Measurements from ENCODE around the gene UNC5A. TPM values are rescaled to one million over a fixed set of nuclear protein-coding genes. Genes with fewer than 3 reads are reported as not detected.

UNC5A gene
- total and polyA plus RNA-seq, 9 of the 15 experiments (the other 6 are each of a cell fraction or from before 2014, with no cell fraction given) = not detected

DNA sequence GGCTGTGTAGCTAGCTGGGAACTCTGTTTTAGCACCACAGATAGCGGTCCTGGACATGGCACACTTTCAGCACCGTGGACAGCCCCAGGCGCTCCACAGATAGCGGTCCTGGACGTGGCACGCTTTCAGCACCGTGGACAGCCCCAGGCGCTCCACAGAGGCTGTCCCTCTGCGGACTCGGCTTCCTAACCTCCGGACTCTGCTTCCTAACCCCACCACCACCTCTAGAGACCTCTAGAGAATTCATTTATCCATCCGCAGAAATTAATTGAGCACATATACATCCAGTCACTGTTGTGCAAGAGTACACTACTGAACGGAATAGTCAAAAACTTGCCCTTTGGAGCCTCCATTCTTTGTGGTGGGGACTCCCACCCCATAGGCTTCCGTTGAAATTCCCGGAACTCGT is 27.4 kb downstream of the UNC5A start (continued):
- TF ChIP-seq, protein P1, sequence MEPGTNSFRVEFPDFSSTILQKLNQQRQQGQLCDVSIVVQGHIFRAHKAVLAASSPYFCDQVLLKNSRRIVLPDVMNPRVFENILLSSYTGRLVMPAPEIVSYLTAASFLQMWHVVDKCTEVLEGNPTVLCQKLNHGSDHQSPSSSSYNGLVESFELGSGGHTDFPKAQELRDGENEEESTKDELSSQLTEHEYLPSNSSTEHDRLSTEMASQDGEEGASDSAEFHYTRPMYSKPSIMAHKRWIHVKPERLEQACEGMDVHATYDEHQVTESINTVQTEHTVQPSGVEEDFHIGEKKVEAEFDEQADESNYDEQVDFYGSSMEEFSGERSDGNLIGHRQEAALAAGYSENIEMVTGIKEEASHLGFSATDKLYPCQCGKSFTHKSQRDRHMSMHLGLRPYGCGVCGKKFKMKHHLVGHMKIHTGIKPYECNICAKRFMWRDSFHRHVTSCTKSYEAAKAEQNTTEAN (CRISPR knock-in tag; IDR thresholded peaks at IDR 0.05) = peak; percentile 98
- TF ChIP-seq HOXB6 (CRISPR knock-in tag; IDR thresholded peaks at IDR 0.05; ENCODE audit: borderline replicate concordance) = no peak
- TF ChIP-seq ZNF253 (CRISPR knock-in tag; conservative IDR thresholded peaks at IDR 0.05) = no peak
- no peak for TF ChIP-seq ZNF76 (CRISPR knock-in tag; IDR thresholded peaks at IDR 0.05; ENCODE audit: borderline replicate concordance)
- TF ChIP-seq, protein P2, sequence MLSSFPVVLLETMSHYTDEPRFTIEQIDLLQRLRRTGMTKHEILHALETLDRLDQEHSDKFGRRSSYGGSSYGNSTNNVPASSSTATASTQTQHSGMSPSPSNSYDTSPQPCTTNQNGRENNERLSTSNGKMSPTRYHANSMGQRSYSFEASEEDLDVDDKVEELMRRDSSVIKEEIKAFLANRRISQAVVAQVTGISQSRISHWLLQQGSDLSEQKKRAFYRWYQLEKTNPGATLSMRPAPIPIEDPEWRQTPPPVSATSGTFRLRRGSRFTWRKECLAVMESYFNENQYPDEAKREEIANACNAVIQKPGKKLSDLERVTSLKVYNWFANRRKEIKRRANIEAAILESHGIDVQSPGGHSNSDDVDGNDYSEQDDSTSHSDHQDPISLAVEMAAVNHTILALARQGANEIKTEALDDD (IDR thresholded peaks at IDR 0.05) = no peak
- no peak for TF ChIP-seq TRIM28 (IDR thresholded peaks at IDR 0.05)
- TF ChIP-seq, protein P3, sequence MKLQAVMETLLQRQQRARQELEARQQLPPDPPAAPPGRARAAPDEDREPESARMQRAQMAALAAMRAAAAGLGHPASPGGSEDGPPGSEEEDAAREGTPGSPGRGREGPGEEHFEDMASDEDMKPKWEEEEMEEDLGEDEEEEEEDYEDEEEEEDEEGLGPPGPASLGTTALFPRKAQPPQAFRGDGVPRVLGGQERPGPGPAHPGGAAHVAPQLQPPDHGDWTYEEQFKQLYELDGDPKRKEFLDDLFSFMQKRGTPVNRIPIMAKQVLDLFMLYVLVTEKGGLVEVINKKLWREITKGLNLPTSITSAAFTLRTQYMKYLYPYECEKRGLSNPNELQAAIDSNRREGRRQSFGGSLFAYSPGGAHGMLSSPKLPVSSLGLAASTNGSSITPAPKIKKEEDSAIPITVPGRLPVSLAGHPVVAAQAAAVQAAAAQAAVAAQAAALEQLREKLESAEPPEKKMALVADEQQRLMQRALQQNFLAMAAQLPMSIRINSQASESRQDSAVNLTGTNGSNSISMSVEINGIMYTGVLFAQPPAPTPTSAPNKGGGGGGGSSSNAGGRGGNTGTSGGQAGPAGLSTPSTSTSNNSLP (IDR thresholded peaks at IDR 0.05; ENCODE audit: borderline replicate concordance, low read depth, low read length) = no peak
- TF ChIP-seq HDGF (IDR thresholded peaks at IDR 0.05) = no peak
- TF ChIP-seq, protein P4, sequence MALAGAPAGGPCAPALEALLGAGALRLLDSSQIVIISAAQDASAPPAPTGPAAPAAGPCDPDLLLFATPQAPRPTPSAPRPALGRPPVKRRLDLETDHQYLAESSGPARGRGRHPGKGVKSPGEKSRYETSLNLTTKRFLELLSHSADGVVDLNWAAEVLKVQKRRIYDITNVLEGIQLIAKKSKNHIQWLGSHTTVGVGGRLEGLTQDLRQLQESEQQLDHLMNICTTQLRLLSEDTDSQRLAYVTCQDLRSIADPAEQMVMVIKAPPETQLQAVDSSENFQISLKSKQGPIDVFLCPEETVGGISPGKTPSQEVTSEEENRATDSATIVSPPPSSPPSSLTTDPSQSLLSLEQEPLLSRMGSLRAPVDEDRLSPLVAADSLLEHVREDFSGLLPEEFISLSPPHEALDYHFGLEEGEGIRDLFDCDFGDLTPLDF (CRISPR knock-in tag; IDR thresholded peaks at IDR 0.05) = peak; percentile 99
- no peak for TF ChIP-seq MTA2 (IDR thresholded peaks at IDR 0.05; ENCODE audit: low read depth)
- TF ChIP-seq ZNF324 (CRISPR knock-in tag; IDR thresholded peaks at IDR 0.05) = no peak
- TF ChIP-seq ZFP30 (CRISPR knock-in tag; IDR thresholded peaks at IDR 0.05; ENCODE audit: borderline replicate concordance) = no peak
- TF ChIP-seq SUPT5H (IDR thresholded peaks at IDR 0.05) = no peak
- TF ChIP-seq, protein P5, sequence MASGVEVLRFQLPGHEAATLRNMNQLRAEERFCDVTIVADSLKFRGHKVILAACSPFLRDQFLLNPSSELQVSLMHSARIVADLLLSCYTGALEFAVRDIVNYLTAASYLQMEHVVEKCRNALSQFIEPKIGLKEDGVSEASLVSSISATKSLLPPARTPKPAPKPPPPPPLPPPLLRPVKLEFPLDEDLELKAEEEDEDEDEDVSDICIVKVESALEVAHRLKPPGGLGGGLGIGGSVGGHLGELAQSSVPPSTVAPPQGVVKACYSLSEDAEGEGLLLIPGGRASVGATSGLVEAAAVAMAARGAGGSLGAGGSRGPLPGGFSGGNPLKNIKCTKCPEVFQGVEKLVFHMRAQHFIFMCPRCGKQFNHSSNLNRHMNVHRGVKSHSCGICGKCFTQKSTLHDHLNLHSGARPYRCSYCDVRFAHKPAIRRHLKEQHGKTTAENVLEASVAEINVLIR (CRISPR knock-in tag; IDR thresholded peaks at IDR 0.05) = no peak
- TF ChIP-seq, protein P6, sequence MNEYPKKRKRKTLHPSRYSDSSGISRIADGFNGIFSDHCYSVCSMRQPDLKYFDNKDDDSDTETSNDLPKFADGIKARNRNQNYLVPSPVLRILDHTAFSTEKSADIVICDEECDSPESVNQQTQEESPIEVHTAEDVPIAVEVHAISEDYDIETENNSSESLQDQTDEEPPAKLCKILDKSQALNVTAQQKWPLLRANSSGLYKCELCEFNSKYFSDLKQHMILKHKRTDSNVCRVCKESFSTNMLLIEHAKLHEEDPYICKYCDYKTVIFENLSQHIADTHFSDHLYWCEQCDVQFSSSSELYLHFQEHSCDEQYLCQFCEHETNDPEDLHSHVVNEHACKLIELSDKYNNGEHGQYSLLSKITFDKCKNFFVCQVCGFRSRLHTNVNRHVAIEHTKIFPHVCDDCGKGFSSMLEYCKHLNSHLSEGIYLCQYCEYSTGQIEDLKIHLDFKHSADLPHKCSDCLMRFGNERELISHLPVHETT (CRISPR knock-in tag; conservative IDR thresholded peaks at IDR 0.05 in 1 of 2, IDR thresholded peaks at IDR 0.05 in 1 of 2) = peak; percentile 93 to 98
- TF ChIP-seq NFATC3 (IDR thresholded peaks at IDR 0.05) = no peak
- no peak for TF ChIP-seq ZNF586 (CRISPR knock-in tag; conservative IDR thresholded peaks at IDR 0.05)
- peak; percentile 98 for TF ChIP-seq ZNF589 (CRISPR knock-in tag; IDR thresholded peaks at IDR 0.05; ENCODE audit: low read depth)
- TF ChIP-seq ZNF436 (CRISPR knock-in tag; IDR thresholded peaks at IDR 0.05) = no peak
